GM21515 (cell line): ENCODE data around the gene HOXC12.

Source experiments
- ATAC-seq: cut with Tn5 transposase; IDR thresholded peaks from one replicate; pipeline ENCODE4 v1.9.1; 2021; ENCODE audit not compliant: unreplicated experiment

The HOXC12 gene

GRCh38 chr12:53971129-53971528 is 16.4 kb downstream of the HOXC12 start:
- no peak for ATAC-seq

GRCh38 chr12:53971686-53972085 is 17.0 kb downstream of the HOXC12 start:
- no peak for ATAC-seq

DNA sequence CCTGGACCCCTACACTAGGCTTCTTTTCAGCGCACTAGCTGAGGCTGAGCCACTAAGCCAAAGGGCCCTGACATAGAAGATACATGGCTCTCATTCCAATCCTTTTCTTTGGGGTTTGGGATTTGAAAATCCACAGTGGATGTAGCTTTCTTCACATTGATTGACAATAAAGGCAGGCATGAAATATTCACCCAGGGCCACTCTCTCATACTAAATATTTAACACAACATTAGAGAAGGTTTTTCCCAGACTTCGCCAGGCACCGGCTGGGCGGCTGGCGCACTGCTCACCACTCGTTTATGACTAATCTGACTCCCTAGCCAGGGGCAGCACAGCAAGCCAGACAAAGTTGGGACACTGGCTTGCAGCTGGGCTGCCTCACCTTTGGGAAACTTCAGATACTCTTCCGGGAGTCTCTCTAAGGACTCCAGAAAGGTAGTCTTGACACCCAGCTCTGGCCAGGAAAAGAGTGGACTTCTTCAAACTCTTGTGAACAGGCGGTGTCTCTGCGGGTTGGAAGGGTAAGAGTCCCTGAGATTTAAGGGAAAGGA is 17.5 kb downstream of the HOXC12 start:
- ATAC-seq: no peak

GRCh38 chr12:53972722-53973235 is 18.1 kb downstream of the HOXC12 start, which contains the start of gene HOXC11:
Gene HOXC11 (plus strand): TSS chr12:53973126. CDS start chr12:53973242, 116 bp downstream.
- no peak for ATAC-seq

DNA sequence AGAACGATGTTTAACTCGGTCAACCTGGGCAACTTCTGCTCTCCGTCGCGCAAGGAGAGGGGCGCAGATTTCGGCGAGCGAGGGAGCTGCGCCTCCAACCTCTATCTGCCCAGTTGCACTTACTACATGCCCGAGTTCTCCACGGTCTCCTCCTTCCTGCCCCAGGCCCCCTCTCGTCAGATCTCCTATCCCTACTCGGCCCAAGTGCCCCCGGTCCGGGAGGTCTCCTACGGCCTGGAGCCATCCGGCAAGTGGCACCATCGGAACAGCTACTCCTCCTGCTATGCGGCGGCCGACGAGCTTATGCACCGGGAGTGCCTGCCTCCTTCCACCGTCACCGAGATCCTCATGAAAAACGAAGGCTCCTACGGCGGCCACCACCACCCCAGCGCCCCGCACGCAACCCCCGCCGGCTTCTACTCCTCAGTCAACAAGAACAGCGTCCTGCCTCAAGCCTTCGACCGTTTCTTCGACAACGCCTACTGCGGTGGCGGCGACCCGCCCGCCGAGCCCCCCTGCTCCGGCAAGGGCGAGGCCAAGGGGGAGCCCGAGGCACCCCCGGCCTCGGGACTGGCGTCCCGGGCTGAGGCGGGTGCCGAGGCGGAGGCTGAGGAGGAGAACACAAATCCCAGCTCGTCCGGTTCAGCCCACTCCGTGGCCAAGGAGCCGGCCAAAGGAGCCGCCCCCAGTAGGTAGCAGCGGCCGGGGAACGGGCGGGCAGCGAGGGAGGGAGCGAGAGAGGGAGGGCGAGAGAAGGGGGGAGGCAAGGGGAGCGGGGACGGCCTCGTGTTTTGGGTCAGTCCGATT is 18.7 kb downstream of the HOXC12 start:
- ATAC-seq: no peak

DNA sequence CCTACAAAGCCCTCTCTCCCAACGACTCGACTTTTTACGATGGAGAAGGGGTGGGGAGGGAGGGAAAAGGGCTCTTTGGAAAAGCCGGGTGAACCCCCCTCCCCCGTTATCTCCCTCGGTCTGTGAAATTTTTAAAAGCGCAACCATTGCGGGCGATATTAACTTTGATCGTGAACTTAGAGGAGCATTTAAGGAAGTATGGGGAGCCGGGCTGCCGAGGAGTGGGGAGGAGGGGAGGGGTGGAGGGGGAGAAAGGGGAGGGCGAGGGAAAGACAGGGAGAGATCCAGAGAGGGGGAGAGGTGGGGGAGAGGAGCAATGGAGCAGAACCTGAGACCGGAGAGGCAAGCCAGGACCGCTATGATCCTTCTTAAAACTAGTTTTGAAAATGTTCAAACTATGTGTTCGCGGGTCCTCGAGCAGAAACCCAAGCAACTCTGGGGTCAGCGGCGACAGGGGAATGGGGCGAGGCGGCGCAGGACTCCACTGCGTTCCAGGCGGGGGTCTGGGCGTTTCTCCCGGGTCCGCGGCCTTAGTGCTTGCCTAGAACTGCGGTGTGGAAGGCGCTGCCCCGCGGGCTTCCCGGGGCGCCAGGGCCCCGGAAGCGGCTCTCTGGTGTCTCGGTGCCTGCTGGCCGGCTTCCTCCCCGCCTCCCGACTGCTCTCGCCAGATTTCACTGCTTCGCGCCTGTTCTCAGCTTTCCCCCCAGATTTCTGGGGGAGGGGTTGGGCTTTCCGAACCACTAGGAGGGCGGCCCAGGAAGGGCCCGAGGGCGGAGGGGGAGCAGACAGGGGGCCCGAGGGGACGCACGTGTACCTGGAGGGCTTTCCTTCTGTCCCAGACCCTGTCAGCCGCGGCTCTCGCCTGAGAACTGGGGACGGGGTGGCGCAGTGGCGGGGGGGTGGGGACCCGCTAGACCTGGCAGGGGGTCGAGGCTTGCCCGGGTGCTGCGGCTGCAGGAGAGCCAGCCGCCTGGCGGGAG is 19.7 kb downstream of the HOXC12 start, which contains the start of gene HOTAIR:
Gene HOTAIR (minus strand): TSS at position 871 of the 980 bp plus-strand sequence.
- no peak for ATAC-seq

- ATAC-seq: no peak
These were observed 20.4 kb downstream of the HOXC12 start for GRCh38 chr12:53975064-53975471.

- no peak for ATAC-seq
These were observed 20.9 kb downstream of the HOXC12 start for GRCh38 chr12:53975479-53976152.

GRCh38 chr12:53976172-53976822 is 21.6 kb downstream of the HOXC12 start:
- no peak for ATAC-seq

DNA sequence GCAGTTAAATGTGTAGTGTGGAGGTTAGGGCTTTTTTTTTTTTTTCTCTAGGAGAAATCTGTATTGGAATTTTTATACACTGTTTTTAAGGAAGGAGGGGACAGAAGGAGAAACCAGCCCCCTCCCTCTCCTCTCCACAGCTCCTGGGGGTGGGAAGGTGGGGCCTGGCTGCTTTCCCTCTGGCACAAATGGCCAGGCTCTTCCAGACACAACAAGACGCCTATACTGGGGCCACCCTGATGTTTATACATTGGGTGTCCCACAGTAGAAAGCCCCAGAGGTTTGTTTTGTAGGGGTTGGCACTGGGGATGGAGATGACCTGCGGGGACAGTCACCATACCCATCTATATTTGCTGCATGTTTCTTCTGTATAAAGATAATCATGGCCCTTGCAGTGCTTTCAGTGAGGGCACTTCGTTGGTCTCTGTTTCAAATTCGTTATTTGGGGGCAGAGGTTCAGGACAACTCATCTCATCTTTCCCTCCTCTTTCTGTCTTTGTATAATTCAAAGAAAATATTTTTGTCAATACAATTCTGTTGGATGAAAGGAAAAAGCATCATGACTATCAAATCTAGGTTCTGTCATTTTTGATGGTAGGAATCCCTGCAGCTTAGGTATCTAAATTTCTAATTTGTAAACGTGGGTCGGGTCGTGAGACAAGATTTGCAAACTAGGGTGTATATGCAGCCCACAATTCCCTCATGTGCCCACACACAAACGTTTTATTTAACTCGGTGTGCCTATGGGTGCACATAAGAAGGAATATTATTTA is 22.3 kb downstream of the HOXC12 start:
- ATAC-seq: no peak

DNA sequence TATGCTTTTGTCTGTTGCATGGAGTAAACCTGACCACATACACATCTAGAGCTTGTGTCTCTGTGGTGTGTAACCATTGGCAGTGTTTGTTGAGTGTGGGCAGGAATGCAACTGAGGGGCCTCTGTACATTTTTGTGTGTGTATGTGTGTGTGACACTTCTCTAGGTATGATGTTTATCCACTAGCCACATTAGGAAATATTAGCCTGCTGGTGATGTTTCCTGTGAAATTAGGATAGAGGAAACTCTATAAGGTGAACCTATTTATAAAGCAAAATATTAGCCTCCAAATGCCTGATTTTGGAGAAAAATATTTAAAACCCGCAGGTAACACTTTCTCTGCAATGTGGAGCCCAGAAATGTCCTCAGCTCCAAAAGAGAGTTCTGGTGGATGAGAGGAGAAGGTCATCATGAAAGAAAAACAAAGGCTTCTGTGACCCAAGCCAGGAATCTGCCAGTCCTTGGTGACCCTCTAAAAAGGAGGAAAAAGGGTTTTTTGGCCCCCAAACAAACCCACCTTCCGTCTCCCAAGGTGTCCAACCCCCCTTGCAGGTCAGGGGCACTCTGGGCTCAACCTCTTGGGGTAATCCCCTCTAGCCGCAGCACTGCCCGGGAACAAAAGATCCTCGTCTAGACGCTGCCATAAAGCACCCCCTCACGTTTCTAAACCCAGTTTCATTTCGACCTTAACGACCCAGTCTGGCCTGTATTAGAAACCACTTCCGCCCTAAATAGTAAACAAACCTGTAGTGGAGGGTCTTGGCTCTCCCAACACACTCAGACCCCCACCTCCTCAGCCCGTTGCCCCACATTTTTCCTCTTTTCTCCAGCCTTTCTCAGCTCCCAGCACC is 23.1 kb downstream of the HOXC12 start:
- no peak for ATAC-seq

GRCh38 chr12:53978477-53979356 is 24.0 kb downstream of the HOXC12 start:
- no peak for ATAC-seq

GRCh38 chr12:53980104-53980801 is 25.6 kb downstream of the HOXC12 start:
- ATAC-seq: no peak

GRCh38 chr12:53980802-53981496 is 26.2 kb downstream of the HOXC12 start:
- ATAC-seq: no peak

DNA sequence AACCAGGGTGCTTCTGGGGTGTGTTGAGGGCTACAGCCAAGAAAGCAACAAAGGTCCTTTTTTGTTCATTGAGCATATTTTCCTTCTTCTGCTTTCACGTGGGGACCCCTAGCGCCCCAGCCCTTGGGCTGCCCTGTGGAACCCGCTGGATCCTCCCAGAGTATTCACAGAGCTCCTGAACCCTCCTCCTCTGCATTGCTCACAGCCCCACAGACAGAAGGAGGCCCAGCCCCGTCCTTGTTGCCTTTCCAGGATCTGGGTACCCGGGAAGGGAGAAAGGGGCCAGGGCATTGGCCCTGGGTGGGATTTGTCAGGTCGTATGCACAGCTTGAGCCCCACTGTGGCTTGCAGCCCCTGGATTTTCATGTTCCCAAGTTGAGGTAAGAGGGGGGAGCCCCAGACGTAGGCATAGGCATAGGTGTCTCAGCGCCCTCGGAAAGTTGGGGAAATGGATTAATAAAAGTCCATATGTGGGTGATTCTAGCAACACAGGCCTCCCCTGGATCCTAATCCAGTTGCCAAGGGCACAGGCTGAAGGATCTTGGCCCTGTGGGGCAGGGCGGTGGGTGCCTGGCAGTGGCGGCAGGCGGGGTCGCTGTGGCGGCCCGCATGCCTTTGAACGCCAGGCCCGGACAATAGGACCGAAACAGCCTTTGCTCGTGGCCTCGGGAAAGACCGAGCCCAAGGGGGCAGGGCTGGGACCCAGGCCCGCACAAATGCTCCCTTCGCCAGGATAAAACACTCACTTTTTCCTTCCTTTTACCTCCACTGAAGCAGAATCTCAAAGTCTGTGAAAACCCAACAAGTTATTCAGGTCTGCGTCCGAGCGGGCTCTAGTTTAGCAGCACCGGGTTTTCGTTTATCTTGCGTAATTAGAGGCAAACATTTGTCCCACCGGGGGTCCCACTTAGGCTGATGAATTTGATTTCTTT is 27.2 kb downstream of the HOXC12 start:
- no peak for ATAC-seq
